Ovary (tissue), 9 donors: Measurements from ENCODE around the gene VCX2. TPM values are rescaled to one million over a fixed set of nuclear protein-coding genes. Genes with fewer than 3 reads are reported as not detected.

Experiments used
- DNase-seq, 5 donors: peaks; one replicate each; pipeline ENCODE4 v3.0.0-alpha.2; 2019 to 2020
- H3K27ac ChIP-seq, 2 donors: fragments of 200-600 bp; one replicate each; pipeline versions ENCODE4 v1.5.1 to v1.8.0; 2019 to 2022
- H3K27me3 ChIP-seq: fragments of 200-600 bp; one replicate; pipeline ENCODE4 v1.8.0; 2022
- H3K36me3 ChIP-seq: fragments of 200-600 bp; sonication (generic); one replicate; pipeline ENCODE4 v1.5.1; 2019
- H3K4me1 ChIP-seq: one replicate; pipeline ENCODE4 v1.8.1; 2013; ENCODE audit warnings: mild to moderate bottlenecking, moderate library complexity; ENCODE audit not compliant: insufficient read depth
- H3K4me3 ChIP-seq: fragments of 200-600 bp; sonication (generic); one replicate; pipeline ENCODE4 v1.5.1; 2017
- H3K9me3 ChIP-seq, 2 donors: fragments of 200-600 bp in 1 of 2; sonication (generic) in 1 of 2; one replicate each; pipeline versions ENCODE4 v1.5.1 to v1.8.1; 2013 to 2019; ENCODE audit warnings: mild to moderate bottlenecking in 1 of 2, moderate library complexity in 1 of 2
- EP300 ChIP-seq: sonication (generic); formaldehyde crosslinking; IDR thresholded peaks from one replicate; pipeline ENCODE4 v1.6.1; 2017; ENCODE audit warnings: antibody characterized with exemption
- POLR2A ChIP-seq: fragments of 450-650 bp; IDR thresholded peaks from one replicate; pipeline ENCODE4 v1.6.1; 2017; ENCODE audit warnings: antibody characterized with exemption, mild to moderate bottlenecking, moderate library complexity
- WGBS, 3 donors: extraction: QIAGEN DNeasy Blood & Tissue Kit in 1 of 3; methylation state at CpG; one replicate each; pipeline versions ENCODE4 v1.1.5 to v1.1.7; 2013 to 2017; 5-methylcytosine and 5-hydroxymethylcytosine counted together
- intact Hi-C, 4 donors: fragments of 100-400 bp; cut with DNase I; formaldehyde crosslinking; loops; one replicate each; pipeline versions ENCODE4 v1.11.0 to v1.15.1; 2022 to 2023
- polyA plus RNA-seq, 2 donors: library from polyadenylated mRNA; stranded (reverse); fragments of 200-250 nt in 1 of 2; fragments of 350-450 nt in 1 of 2; fragmentation: Illumina TruSeq in 1 of 2; extraction: RNeasy Lipid Tissue Mini Kit (QIAGEN cat#74804) in 1 of 2; gene quantifications; one replicate each; pipeline ENCODE4 v1.2.3, GENCODE V29; 2013 to 2014
- total RNA-seq, 7 donors: library from RNA; depleted of rRNA in 2 of 7; stranded (reverse); fragments of >200 nt in 2 of 7; fragmentation: NEBNext Ultra II Directional in 3 of 7; extraction: Animal tissue kit (Norgen Biotek cat#: 25700) in 3 of 7; gene quantifications; one replicate each; pipeline versions ENCODE4 v1.1.0 to v1.2.4, GENCODE V29; 2016 to 2023
- TF ChIP-seq, protein P1 (sequence below), 3 donors: fragments of 450-650 bp in 2 of 3; fragments of 200-600 bp in 1 of 3; IDR thresholded peaks; one replicate each; pipeline versions ENCODE4 v1.5.1 to v1.8.0; 2016 to 2022; ENCODE audit warnings: antibody characterized with exemption in 3 of 3, mild to moderate bottlenecking in 1 of 3
- donor health status: DM: no; HTN: no; CAD: no; lungs with moderate emphysema.
- donor health status: DM: no; HTN: no; CAD: no.
- donor health status: Bipolar disorder and iron deficiency.
- donor health status: DM: yes; HTN: yes; CAD: no.
- donor health status: DM: no; HTN: no; CAD: no.
- donor health status: DM: yes; HTN: yes; CAD: no.

Gene VCX2
- total and polyA plus RNA-seq, 9 donors = not detected

DNA sequence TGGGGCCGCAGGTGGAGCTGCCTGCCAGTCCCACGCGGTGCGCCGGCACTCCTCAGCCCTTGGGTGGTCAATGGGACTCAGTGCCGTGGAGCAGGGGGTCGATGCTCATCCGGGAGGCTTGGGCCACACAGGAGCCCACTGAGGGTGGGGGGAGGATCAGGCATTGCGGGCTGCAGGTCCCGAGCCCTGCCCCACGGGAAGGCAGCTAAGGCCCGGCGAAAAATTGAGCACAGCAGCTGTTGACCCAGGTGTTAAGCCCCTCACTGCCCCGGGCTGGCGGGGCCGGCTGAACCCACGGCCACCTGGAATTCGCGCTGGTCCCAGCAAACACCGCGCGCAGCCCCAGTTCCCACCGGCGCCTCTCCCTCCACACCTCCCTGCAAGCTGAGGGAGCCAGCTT lies 26.1 kb downstream of the VCX2 start:
- no peak for DNase-seq
- intact Hi-C loops = no loop called here
- Histone ChIP-seq H3K36me3 (no peaks in the 10 kb centered on the region), H3K4me3 (no peak overlapping the region), H3K9me3 (no peaks in the 10 kb centered on the region), H3K27me3 (no peaks in the 10 kb centered on the region), H3K4me1 (no peaks in the 10 kb centered on the region), H3K27ac (no peak overlapping the region)
- 96 to 98% (median 98%) methylated on average over 14 to 24 of the region's 24 CpGs for WGBS, 3 donors
- TF ChIP-seq POLR2A (no peak), EP300 (no peak)
- TF ChIP-seq, protein P1, sequence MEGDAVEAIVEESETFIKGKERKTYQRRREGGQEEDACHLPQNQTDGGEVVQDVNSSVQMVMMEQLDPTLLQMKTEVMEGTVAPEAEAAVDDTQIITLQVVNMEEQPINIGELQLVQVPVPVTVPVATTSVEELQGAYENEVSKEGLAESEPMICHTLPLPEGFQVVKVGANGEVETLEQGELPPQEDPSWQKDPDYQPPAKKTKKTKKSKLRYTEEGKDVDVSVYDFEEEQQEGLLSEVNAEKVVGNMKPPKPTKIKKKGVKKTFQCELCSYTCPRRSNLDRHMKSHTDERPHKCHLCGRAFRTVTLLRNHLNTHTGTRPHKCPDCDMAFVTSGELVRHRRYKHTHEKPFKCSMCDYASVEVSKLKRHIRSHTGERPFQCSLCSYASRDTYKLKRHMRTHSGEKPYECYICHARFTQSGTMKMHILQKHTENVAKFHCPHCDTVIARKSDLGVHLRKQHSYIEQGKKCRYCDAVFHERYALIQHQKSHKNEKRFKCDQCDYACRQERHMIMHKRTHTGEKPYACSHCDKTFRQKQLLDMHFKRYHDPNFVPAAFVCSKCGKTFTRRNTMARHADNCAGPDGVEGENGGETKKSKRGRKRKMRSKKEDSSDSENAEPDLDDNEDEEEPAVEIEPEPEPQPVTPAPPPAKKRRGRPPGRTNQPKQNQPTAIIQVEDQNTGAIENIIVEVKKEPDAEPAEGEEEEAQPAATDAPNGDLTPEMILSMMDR (IDR thresholded peaks at IDR 0.05) = no peak

DNA sequence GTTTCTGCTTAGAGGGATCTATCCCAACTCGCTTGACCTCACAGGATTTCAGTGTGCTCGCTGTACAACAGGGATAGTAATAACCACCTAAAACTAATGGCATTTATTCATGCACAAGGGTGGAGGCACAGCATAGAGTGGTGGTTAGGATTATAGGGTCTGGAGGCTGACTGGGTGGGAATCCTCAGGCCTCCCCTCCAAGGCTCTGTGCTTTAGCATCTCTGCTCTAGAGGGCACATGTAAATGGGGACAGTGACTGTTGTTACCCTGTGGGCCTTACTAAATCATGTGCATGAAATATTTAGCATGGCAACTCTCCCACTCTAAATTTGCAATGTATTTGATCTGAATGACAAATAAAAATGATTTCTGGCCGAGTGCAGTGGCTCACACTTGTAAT lies 29.2 kb downstream of the VCX2 start:
- H3K4me1 ChIP-seq = no peaks in the 10 kb centered on the region
- no peak overlapping the region for H3K4me3 ChIP-seq
- no peaks in the 10 kb centered on the region for H3K36me3 ChIP-seq
- H3K27me3 ChIP-seq = no peaks in the 10 kb centered on the region
- TF ChIP-seq, protein P1 (IDR thresholded peaks at IDR 0.05) = no peak
- TF ChIP-seq POLR2A = no peak
- TF ChIP-seq EP300 = no peak
- H3K9me3 ChIP-seq = no peaks in the 10 kb centered on the region
- intact Hi-C loops = no loop called here
- 82 to 87% (median 83%) methylated on average over 3 of the region's 3 CpGs for WGBS, 3 donors
- no peak overlapping the region for H3K27ac ChIP-seq
- DNase-seq = no peak

DNA sequence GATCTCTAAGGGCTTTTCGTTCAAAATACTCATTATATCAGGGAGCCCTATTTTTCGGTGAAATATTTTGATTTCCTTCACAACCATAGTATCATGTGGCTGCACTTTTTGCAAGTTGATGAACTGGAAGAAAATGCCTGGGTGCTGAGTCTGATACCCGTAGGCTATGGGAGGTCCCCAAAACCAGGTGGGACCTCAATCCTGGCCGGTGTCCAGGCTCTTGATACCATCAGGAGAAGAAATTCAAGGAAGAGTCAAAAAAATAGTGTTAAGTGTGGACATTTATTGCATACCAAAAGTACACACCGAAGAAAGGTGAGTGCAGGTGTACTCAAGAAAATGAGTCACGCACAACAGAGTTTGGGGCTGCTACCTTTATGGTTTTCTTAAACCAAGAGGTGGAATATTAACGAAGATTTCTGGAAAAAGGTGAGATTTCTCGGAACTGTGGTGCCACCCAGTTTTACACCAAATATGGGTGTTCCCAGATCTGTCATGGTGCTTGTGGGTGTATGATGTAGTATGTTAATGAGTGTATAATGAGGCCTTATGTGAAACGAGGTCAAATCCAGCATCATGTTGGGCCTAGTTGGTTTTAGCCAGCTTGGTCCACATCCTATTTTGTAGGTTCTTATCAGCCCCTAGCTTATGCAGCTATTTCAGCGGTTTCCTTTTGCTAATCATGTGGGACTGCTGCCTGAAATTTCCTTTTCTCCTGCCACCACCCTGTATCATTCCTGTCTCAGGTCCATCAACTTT lies 29.9 kb downstream of the VCX2 start:
- Histone ChIP-seq H3K27me3 (no peaks in the 10 kb centered on the region), H3K4me1 (no peaks in the 10 kb centered on the region), H3K9me3 (no peaks in the 10 kb centered on the region), H3K36me3 (no peaks in the 10 kb centered on the region), H3K27ac (no peak overlapping the region), H3K4me3 (no peak overlapping the region)
- DNase-seq = no peak
- TF ChIP-seq POLR2A = no peak
- no peak for TF ChIP-seq EP300
- TF ChIP-seq, protein P1 (IDR thresholded peaks at IDR 0.05) = no peak
- WGBS, 3 donors = 91 to 93% (median 92%) methylated on average over 10 of the region's 10 CpGs
- intact Hi-C loops = no loop called here

DNA sequence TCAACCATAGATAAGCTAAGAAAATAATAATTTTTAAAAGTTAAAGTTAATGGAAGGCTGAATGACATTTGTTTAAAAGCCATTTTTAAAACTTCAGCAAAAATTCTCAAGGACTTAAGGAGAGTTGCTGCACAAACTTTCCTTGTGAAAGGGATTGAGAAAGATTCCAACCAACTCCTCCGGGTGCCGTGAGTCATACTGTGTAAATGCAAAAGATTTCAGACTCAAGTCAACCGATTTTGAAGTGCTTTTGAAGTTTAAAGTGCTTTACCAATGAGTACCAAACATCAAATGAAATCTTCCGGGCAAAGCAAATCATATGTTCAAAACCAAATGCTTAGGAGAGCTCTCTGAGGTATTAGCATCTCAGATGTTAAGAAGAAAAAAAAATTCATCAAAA lies 31.4 kb downstream of the VCX2 start:
- H3K4me1 ChIP-seq = no peaks in the 10 kb centered on the region
- intact Hi-C loops = no loop called here
- H3K9me3 ChIP-seq = no peaks in the 10 kb centered on the region
- no peak for TF ChIP-seq POLR2A
- TF ChIP-seq, protein P1 (IDR thresholded peaks at IDR 0.05) = no peak
- no peak for TF ChIP-seq EP300
- no peak for DNase-seq
- H3K27ac ChIP-seq = no peak overlapping the region
- H3K4me3 ChIP-seq = no peak overlapping the region
- WGBS, 3 donors = 34 to 49% (median 36%) methylated on average over 4 of the region's 4 CpGs
- no peaks in the 10 kb centered on the region for H3K27me3 ChIP-seq
- H3K36me3 ChIP-seq = no peaks in the 10 kb centered on the region
